ENCODE results near the gene RAET1G.

Gene RAET1G

GRCh38 chr6:149965194-149966020, 42.5 kb upstream of the RAET1G start:
- Histone ChIP-seq H4K20me1 (ENCODE audit: insufficient read depth, low read length) (no peaks in the 10 kb centered on the region), H3K9ac (ENCODE audit: low read length) (no peak overlapping the region), H3K4me2 (ENCODE audit: low read length) (no peak overlapping the region), H3K27me3 (ENCODE audit: low read depth, low read length) (0 out of 2 replicates have a peak, but pooled peaks cover 4% of the 10 kb centered on the region), H3K79me2 (ENCODE audit: low read length) (no peaks in the 10 kb centered on the region), H3K4me3 (ENCODE audit: low read length) (no peak overlapping the region), H3K36me3 (replicated peaks; ENCODE audit: low read depth, low read length) (no peaks in the 10 kb centered on the region), H3K4me1 (ENCODE audit: low read length) (no peaks in the 10 kb centered on the region), H3K9me3 (ENCODE audit: insufficient read depth, low read length) (no peaks in the 10 kb centered on the region), H3K27ac (ENCODE audit: low read length) (no peak overlapping the region), H2AFZ (ENCODE audit: low read depth, low read length) (no peak overlapping the region)
- TF ChIP-seq EZH2phosphoT487 (IDR thresholded peaks at IDR 0.05; ENCODE audit: low read depth): no peak
- TF ChIP-seq CTCF (IDR thresholded peaks at IDR 0.05; ENCODE audit: low read depth, low read length): no peak

GRCh38 chr6:149964308-149965193, 41.6 kb upstream of the RAET1G start:
- H3K36me3 ChIP-seq (replicated peaks; ENCODE audit: low read depth, low read length): no peaks in the 10 kb centered on the region
- H3K27me3 ChIP-seq (ENCODE audit: low read depth, low read length): 0 out of 2 replicates have a peak, but pooled peaks cover 8% of the 10 kb centered on the region
- no peak overlapping the region for H2AFZ ChIP-seq (ENCODE audit: low read depth, low read length)
- no peak overlapping the region for H3K9ac ChIP-seq (ENCODE audit: low read length)
- H3K9me3 ChIP-seq (ENCODE audit: insufficient read depth, low read length): no peaks in the 10 kb centered on the region
- no peaks in the 10 kb centered on the region for H3K4me1 ChIP-seq (ENCODE audit: low read length)
- H3K27ac ChIP-seq (ENCODE audit: low read length): no peak overlapping the region
- H4K20me1 ChIP-seq (ENCODE audit: insufficient read depth, low read length): no peaks in the 10 kb centered on the region
- no peak overlapping the region for H3K4me3 ChIP-seq (ENCODE audit: low read length)
- H3K4me2 ChIP-seq (ENCODE audit: low read length): no peak overlapping the region
- H3K79me2 ChIP-seq (ENCODE audit: low read length): no peaks in the 10 kb centered on the region
- TF ChIP-seq EZH2phosphoT487 (IDR thresholded peaks at IDR 0.05; ENCODE audit: low read depth) (no peak), CTCF (IDR thresholded peaks at IDR 0.05; ENCODE audit: low read depth, low read length) (no peak)

- no peak for TF ChIP-seq EZH2phosphoT487 (IDR thresholded peaks at IDR 0.05; ENCODE audit: low read depth)
- no peaks in the 10 kb centered on the region for H3K9me3 ChIP-seq (ENCODE audit: insufficient read depth, low read length)
- peaks cover 12% of the 10 kb centered on the region; the same call in 1 of the 2 replicates for H3K27me3 ChIP-seq (ENCODE audit: low read depth, low read length)
- no peaks in the 10 kb centered on the region for H4K20me1 ChIP-seq (ENCODE audit: insufficient read depth, low read length)
- no peak within 1 kb of the TSS for H3K27ac ChIP-seq (ENCODE audit: low read length)
- no peak within 1 kb of the TSS for H2AFZ ChIP-seq (ENCODE audit: low read depth, low read length)
- H3K79me2 ChIP-seq (ENCODE audit: low read length): no peaks in the 10 kb centered on the region
- no peaks in the 10 kb centered on the region for H3K4me1 ChIP-seq (ENCODE audit: low read length)
- no peak within 1 kb of the TSS for H3K4me2 ChIP-seq (ENCODE audit: low read length)
- H3K9ac ChIP-seq (ENCODE audit: low read length): no peak within 1 kb of the TSS
- no peaks in the 10 kb centered on the region for H3K36me3 ChIP-seq (replicated peaks; ENCODE audit: low read depth, low read length)
- no peak within 1 kb of the TSS for H3K4me3 ChIP-seq (ENCODE audit: low read length)
Observed at GRCh38 chr6:149963462-149964307, 40.8 kb upstream of the RAET1G start, which contains the start of gene ULBP1. Gene ULBP1 (plus strand): TSS chr6:149963943. CDS start chr6:149964050, 107 bp downstream.

GRCh38 chr6:149963212-149963461, 40.2 kb upstream of the RAET1G start:
- Histone ChIP-seq H3K79me2 (ENCODE audit: low read length) (no peaks in the 10 kb centered on the region), H2AFZ (ENCODE audit: low read depth, low read length) (no peak overlapping the region), H3K4me3 (ENCODE audit: low read length) (no peak overlapping the region), H3K4me1 (ENCODE audit: low read length) (no peaks in the 10 kb centered on the region), H3K27me3 (ENCODE audit: low read depth, low read length) (peaks cover 13% of the 10 kb centered on the region; the same call in 1 of the 2 replicates), H3K27ac (ENCODE audit: low read length) (no peak overlapping the region), H4K20me1 (ENCODE audit: insufficient read depth, low read length) (no peaks in the 10 kb centered on the region), H3K4me2 (ENCODE audit: low read length) (no peak overlapping the region), H3K9ac (ENCODE audit: low read length) (no peak overlapping the region), H3K36me3 (replicated peaks; ENCODE audit: low read depth, low read length) (no peaks in the 10 kb centered on the region), H3K9me3 (ENCODE audit: insufficient read depth, low read length) (no peaks in the 10 kb centered on the region)
- TF ChIP-seq EZH2phosphoT487 (IDR thresholded peaks at IDR 0.05; ENCODE audit: low read depth) (no peak), CTCF (IDR thresholded peaks at IDR 0.05; ENCODE audit: low read depth, low read length) (no peak)

Data from OCI-LY3 (cell line).